ENCODE data around the gene GEMIN7. TPM values are rescaled to one million over a fixed set of nuclear protein-coding genes. Genes with fewer than 3 reads are reported as not detected.

Gene GEMIN7
- total and polyA plus RNA-seq, 2 of the 13 experiments (the other 11 are each of a cell fraction or from before 2014, with no cell fraction given): 24.1 to 30.6 TPM

- TF ChIP-seq LCORL (IDR thresholded peaks at IDR 0.05) (no peak), LCORL (CRISPR knock-in tag; IDR thresholded peaks at IDR 0.05) (peak; percentile 73), SOX5 (CRISPR knock-in tag; IDR thresholded peaks at IDR 0.05; ENCODE audit: borderline replicate concordance) (peak; percentile 10; the same call in 1 of the 2 replicates), ZNF883 (CRISPR knock-in tag; IDR thresholded peaks at IDR 0.05; ENCODE audit: not compliant biosample characterization) (no peak), FOXC1 (CRISPR knock-in tag; IDR thresholded peaks at IDR 0.05; ENCODE audit: borderline replicate concordance) (0 out of 2 replicates have a peak, but pooled peaks have one; percentile 34), ARID5B (CRISPR knock-in tag; IDR thresholded peaks at IDR 0.05) (0 out of 2 replicates have a peak, but pooled peaks have one; percentile 25), SP1 (IDR thresholded peaks at IDR 0.05) (no peak), SP1 (CRISPR knock-in tag; IDR thresholded peaks at IDR 0.05) (no peak), ETV5 (CRISPR knock-in tag; IDR thresholded peaks at IDR 0.05; ENCODE audit: borderline replicate concordance) (peak; percentile 41; the same call in 1 of the 2 replicates), TRAFD1 (CRISPR knock-in tag; IDR thresholded peaks at IDR 0.05; ENCODE audit: borderline replicate concordance) (no peak), FOXO4 (CRISPR knock-in tag; conservative IDR thresholded peaks at IDR 0.05) (0 out of 2 replicates have a peak, but pooled peaks have one; percentile 29), SKIL (CRISPR knock-in tag; IDR thresholded peaks at IDR 0.05; ENCODE audit: borderline replicate concordance) (0 out of 2 replicates have a peak, but pooled peaks have one; percentile 9), IRX3 (CRISPR knock-in tag; IDR thresholded peaks at IDR 0.05; ENCODE audit: borderline replicate concordance, low read depth) (no peak), FOSL1 (CRISPR knock-in tag; IDR thresholded peaks at IDR 0.05; ENCODE audit: borderline replicate concordance) (peak; percentile 71; the same call in 1 of the 2 replicates), ZNF276 (CRISPR knock-in tag; IDR thresholded peaks at IDR 0.05; ENCODE audit: low read depth) (no peak), KLF6 (CRISPR knock-in tag; IDR thresholded peaks at IDR 0.05) (no peak), ZNF557 (CRISPR knock-in tag; IDR thresholded peaks at IDR 0.05) (no peak), NR2F6 (IDR thresholded peaks at IDR 0.05) (peak; percentile 38; the same call in 1 of the 2 replicates), NR2F6 (CRISPR knock-in tag; IDR thresholded peaks at IDR 0.05) (peak; percentile 58; the same call in 1 of the 2 replicates)
Measured at GRCh38 chr19:45099467-45100191, 20.6 kb downstream of the GEMIN7 start (continued).
